D721Med (cell line): ENCODE results near the gene MEAF6.
"Not testable (repeated sequence)": the region's sequence is repeated elsewhere in the genome, so short reads cannot be mapped to it uniquely, and the experiment has no call there.

ENCODE experiments used
- DNase-seq: peaks from one replicate; pipeline ENCODE4 v3.0.0; 2011; ENCODE audit warnings: low spot score; ENCODE audit not compliant: insufficient read length
- FAIRE-seq: peaks from 2 replicates; lab custom pipeline; 2011; peaks lifted over from hg19 to GRCh38; lab: Jason Lieb, UNC
- CTCF ChIP-seq: IDR thresholded peaks from 2 replicates; pipeline ENCODE4 v1.5.1; 2012; ENCODE audit warnings: mild to moderate bottlenecking, control low read depth; ENCODE audit not compliant: insufficient read depth; ENCODE audit errors: missing control alignments

MEAF6 gene

GRCh38 chr1:37517569-37517968 is 3.0 kb upstream of the MEAF6 start:
- no peak for TF ChIP-seq CTCF
- FAIRE-seq (no peak), DNase-seq (no peak)

- DNase-seq (no peak), FAIRE-seq (no peak)
- TF ChIP-seq CTCF = no peak
Measured at GRCh38 chr1:37515185-37516034, 844 bp upstream of the MEAF6 start.

- no peak for FAIRE-seq
- no peak for DNase-seq
- TF ChIP-seq CTCF = no peak
Measured at GRCh38 chr1:37513795-37514349, 694 bp downstream of the MEAF6 start.

GRCh38 chr1:37509181-37509580 is 5.4 kb downstream of the MEAF6 start:
- no peak for FAIRE-seq
- DNase-seq = no peak

GRCh38 chr1:37506740-37507139 is 7.8 kb downstream of the MEAF6 start:
- DNase-seq (no peak), FAIRE-seq (no peak)
- TF ChIP-seq CTCF = no peak

More at GRCh38 chr1:37509181-37509580, 5.4 kb downstream of the MEAF6 start:
- no peak for TF ChIP-seq CTCF

- DNase-seq, FAIRE-seq: not testable (repeated sequence)
Measured at GRCh38 chr1:37502791-37503190, 11.8 kb downstream of the MEAF6 start.

GRCh38 chr1:37502104-37502503 is 12.5 kb downstream of the MEAF6 start:
- TF ChIP-seq CTCF = no peak
- no peak for DNase-seq
- FAIRE-seq = no peak
